SIG-M5 treated with dmso at 0.1 percent for 504 hours (cell line): ENCODE measurements around the gene RAPGEF4.
"Not testable (repeated sequence)": the region's sequence is repeated elsewhere in the genome, so short reads cannot be mapped to it uniquely, and the experiment has no call there.

Source experiments
- DNase-seq: peaks from one replicate; lab custom pipeline; 2025; ENCODE audit not compliant: unreplicated experiment; lab: John Stamatoyannopoulos, UW

Gene RAPGEF4

GRCh38 chr2:173087214-173087581 lies 351.6 kb downstream of the RAPGEF4 start:
- no peak for DNase-seq

GRCh38 chr2:173087793-173088496 lies 352.3 kb downstream of the RAPGEF4 start:
- no peak for DNase-seq

DNA sequence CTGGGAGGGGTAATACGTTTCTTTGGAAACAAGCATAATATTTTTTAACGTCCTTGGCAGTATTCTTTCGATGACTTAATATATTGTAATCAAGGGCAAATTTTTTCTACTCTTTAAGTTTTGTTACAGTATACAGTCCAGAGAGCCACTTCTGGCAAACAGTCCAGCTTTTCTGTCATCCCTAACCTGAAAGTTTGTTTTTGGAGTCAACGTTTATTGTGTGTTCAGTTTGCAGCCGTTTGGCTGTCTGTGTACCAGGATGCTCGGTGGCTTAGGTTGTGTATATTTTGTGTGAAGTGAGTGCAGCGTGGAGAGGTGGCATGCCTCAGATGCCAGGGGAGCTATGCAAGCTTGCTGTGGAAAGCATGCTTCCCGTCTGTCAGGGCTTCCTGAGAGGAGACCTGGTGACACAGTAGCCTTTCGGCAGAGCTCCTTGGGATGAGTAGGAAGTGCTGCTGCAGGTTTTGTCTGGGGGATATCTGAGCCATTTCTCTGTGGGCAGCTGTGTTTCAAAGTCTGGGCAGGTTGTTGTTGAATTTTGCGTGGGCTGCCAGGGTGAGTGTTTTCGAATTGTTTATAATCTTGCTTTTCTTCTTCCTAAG lies 354.7 kb downstream of the RAPGEF4 start:
- DNase-seq = no peak

GRCh38 chr2:173090973-173091660 lies 355.5 kb downstream of the RAPGEF4 start:
- no peak for DNase-seq

DNA sequence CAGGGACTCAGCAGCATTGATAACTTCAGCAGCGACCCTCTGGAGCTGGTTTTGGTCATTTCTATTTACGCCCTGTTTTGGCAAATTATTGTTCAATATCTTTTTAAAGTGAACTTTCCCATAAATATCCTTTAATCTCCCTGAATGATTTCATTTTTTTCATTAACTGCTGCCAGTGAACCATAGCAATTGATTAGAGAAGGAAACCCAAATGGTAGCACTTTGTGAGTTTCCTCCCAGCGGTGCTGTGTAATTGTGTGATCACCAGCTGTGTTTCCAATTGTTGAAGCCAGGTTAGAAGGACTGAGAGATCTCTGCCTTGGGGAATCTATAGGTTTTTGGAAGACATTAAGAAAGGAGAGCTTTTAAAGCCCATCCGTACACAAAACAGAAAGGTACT lies 356.3 kb downstream of the RAPGEF4 start:
- no peak for DNase-seq

GRCh38 chr2:173092844-173093402 lies 357.3 kb downstream of the RAPGEF4 start:
- DNase-seq = no peak

DNA sequence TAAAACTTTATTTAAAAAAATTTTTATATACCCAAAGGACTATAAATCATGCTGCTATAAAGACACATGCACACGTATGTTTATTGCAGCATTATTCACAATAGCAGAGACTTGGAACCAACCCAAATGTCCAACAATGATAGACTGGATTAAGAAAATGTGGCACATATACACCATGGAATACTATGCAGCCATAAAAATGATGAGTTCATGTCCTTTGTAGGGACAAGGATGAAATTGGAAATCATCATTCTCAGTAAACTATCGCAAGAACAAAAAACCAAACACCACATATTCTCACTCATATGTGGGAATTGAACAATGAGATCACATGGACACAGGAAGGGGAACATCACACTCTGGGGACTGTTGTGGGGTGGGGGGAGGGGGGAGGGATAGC lies 358.0 kb downstream of the RAPGEF4 start:
- not testable (repeated sequence) for DNase-seq

- DNase-seq = no peak
Measured at GRCh38 chr2:173094731-173095130, 359.1 kb downstream of the RAPGEF4 start.

DNA sequence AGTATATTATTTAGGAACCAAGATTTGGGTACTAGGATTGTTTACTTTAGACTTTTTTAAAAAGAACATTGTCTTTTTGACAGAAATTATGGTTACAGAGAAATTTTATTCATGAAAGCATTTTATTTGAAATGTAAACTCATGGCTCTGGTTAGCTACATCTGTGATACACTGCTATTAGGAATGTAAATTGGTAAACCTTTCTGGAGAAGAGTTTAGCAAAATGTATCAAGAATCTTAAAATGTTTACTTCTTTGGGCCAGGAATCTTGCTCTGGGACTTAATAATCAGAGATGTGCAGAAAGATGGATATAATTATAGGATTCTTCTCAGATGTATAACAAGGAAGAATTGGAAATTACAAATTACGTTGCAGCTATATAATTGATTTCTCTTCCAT lies 359.7 kb downstream of the RAPGEF4 start:
- no peak for DNase-seq

GRCh38 chr2:173099271-173099670 lies 363.6 kb downstream of the RAPGEF4 start:
- no peak for DNase-seq

- DNase-seq = no peak
Measured at GRCh38 chr2:173099804-173100203, 364.2 kb downstream of the RAPGEF4 start.

DNA sequence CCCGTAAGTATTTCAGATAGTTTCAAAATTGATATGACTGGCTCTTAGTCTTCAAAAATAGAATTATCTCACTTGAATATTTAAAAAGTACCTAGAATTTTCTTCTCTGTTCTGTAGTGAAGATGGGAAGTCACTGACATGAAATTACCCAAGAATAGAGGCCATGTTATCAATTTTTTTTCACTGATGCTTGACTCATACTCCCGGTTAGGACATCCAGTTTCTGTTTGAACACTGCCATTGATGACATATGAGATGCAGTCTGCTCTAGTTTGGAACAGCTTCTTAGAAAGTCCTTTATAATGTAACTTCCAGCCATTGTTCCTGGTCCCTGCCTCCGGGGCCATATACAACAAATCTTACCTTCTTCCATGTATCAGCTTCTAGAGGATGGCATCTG lies 366.0 kb downstream of the RAPGEF4 start:
- DNase-seq = peak; percentile 42
